Epithelial cell of esophagus (primary cell): ENCODE results near the gene PEX10.

Experiments used
- DNase-seq: peaks from one replicate; pipeline ENCODE4 v3.0.0; 2010; ENCODE audit warnings: low read depth
- H3K4me3 ChIP-seq: 2 replicates; pipeline ENCODE4 v1.5.1; 2011; ENCODE audit warnings: mild to moderate bottlenecking, low read length, control low read depth
- TF ChIP-seq, protein P1 (sequence below): IDR thresholded peaks from 2 replicates; pipeline ENCODE4 v1.5.1; 2011; ENCODE audit warnings: low read depth, mild to moderate bottlenecking, low read length, control low read depth, inconsistent platforms; ENCODE audit not compliant: insufficient read depth; ENCODE audit errors: missing control alignments

PEX10 gene

DNA sequence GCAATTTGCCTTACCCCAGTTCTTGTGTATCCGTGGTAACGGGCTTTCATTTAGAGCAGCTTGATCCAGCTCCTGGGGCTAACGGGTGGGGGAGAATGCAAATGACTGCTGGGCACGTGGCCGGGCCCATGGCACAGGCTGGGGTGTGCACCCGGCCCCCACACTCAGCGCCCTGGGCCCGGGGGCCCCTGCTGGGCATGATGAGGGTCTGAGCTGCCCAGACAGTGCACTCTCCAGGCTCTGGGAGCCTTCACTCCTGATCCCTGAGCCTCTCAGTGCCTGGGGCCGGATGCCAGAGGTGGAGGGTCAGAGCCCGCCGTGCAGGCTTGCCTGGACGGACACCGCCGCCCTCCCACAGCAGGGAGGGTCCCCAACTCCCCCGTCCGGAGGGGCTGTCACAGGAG is 20.1 kb upstream of the PEX10 start:
- no peak for DNase-seq
- H3K4me3 ChIP-seq = peak overlapping the region; percentile 78
- TF ChIP-seq, protein P1, sequence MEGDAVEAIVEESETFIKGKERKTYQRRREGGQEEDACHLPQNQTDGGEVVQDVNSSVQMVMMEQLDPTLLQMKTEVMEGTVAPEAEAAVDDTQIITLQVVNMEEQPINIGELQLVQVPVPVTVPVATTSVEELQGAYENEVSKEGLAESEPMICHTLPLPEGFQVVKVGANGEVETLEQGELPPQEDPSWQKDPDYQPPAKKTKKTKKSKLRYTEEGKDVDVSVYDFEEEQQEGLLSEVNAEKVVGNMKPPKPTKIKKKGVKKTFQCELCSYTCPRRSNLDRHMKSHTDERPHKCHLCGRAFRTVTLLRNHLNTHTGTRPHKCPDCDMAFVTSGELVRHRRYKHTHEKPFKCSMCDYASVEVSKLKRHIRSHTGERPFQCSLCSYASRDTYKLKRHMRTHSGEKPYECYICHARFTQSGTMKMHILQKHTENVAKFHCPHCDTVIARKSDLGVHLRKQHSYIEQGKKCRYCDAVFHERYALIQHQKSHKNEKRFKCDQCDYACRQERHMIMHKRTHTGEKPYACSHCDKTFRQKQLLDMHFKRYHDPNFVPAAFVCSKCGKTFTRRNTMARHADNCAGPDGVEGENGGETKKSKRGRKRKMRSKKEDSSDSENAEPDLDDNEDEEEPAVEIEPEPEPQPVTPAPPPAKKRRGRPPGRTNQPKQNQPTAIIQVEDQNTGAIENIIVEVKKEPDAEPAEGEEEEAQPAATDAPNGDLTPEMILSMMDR = no peak

DNA sequence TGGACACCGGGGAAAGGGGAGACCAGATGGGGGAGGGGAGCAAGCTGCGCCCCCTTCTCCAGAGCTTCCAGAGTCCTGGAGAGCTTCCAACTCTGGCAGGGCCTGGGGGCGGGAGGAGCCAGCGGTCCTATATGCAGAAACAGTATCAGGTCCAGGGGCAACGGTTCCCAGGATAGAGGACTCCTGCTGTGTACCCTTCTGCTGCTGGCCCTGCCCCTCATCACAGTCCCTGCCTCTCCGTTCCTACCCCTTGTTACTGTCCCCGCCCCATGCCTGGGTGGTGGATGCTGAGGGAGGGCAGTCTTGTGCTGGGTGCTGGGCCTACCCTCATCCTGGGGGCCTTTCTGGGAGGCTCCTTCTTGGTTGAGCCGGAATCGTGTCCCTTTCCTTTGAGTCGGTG is 19.2 kb upstream of the PEX10 start:
- peak overlapping the region; percentile 78 for H3K4me3 ChIP-seq
- DNase-seq = no peak

GRCh38 chr1:2431103-2431502 is 18.7 kb upstream of the PEX10 start:
- TF ChIP-seq, protein P1 = no peak
- peak overlapping the region; percentile 78 for H3K4me3 ChIP-seq
- peak; percentile 89 for DNase-seq

More for the DNA sequence above, 19.2 kb upstream of the PEX10 start:
- TF ChIP-seq, protein P1 = no peak

DNA sequence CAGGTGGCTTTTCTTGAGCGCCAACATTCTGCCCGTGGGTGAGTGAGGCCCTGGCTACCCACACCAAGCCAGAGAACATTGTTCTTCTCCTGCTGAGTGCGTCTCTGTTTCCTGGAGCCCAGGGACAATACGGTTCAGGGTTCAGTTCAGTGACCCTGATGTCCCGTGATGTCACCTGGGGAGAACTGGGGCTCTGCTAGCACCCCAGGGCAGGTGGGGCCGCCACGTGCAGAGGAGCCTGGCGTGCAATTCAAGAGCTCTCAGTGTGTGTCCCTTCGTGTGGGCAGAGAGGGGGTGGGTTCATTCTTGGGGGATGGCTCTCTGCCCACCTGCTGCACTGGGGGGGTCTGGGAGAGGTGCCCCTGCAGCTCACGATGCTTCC is 18.2 kb upstream of the PEX10 start:
- TF ChIP-seq, protein P1 = no peak
- no peak for DNase-seq
- H3K4me3 ChIP-seq = peak overlapping the region; percentile 78

- TF ChIP-seq, protein P1 = peak; percentile 58
- peak; percentile 66 for DNase-seq
- H3K4me3 ChIP-seq = peak overlapping the region; percentile 78
These were observed 17.6 kb upstream of the PEX10 start for GRCh38 chr1:2429780-2430591.

DNA sequence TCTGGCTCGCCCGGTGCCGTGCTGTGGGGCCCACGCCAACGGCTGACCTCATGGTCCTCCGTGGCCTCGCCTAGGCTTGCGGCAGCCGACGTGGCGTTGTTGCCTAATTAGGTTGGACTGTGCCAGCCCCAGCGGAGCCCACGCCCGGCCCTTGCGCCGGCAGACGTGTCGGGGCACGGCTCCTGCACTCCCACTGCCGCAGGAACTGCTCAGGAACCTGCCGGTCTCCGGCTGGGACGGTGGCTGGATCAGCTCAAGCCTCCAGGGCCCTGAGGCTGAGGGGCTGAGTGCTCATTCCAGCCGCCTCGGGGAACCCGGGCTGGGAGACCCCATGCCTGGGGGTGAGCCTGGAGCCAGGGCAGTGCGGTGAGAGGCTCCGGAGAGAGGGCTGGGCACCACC is 16.1 kb upstream of the PEX10 start:
- TF ChIP-seq, protein P1 = no peak
- DNase-seq = peak; percentile 95
- peak overlapping the region; percentile 78 for H3K4me3 ChIP-seq

DNA sequence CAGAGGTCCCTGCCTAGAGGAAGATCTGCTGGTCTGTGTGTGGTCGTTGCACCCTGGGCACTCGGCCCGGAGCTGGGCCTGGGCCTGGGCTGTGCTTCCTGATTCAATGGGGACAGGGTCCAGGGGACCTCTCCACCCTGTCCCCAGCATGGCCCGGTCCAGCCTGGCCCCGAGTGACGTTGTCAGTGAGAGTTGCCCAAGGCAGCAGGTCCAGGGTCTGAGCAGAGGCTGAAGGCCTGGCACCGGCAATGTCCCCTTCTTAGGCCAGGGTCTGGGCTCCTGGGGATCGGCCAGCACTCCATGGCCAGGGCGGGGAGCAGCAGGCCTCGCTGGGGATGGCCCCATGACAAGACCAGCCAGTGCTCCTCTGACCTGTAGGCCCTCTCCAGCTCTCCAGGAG is 15.6 kb upstream of the PEX10 start:
- no peak overlapping the region for H3K4me3 ChIP-seq
- DNase-seq = no peak
- TF ChIP-seq, protein P1 = no peak
